ENCODE data around the gene DDX10.

DDX10 gene

DNA sequence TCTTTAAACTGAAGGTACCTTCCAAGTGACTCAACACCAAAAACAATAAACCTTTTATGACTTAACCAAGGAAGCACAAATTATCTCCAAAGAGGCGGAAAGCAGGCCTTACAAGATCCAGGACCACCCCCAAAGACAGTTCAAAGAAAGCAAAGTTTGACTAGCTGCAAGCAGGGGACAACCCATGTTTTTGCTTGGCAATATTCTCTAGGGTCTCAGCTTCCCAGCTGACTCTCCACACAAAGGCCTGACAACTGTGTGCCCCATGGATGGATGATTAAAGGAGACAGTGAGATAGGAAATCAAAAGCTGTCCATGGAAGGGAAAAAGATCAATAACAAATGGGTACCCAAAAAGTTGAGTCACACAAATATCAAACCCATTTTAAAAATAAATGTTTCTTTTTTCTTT is 232.2 kb downstream of the DDX10 start:
- Histone ChIP-seq H3K4me3 (ENCODE audit: low read depth in 1 of 2, low read length in 2 of 2) (no peak overlapping the region), H3K36me3 (ENCODE audit: insufficient read depth, low read length) (peaks cover 8% of the 10 kb centered on the region; the same call in 1 of the 2 replicates), H3K9ac (ENCODE audit: low read depth, low read length) (no peak overlapping the region), H3K9me3 (ENCODE audit: insufficient read depth, low read length, severe bottlenecking) (peaks cover 22% of the 10 kb centered on the region), H3K4me1 (ENCODE audit: insufficient read depth, low read length) (no peaks in the 10 kb centered on the region), H2AFZ (ENCODE audit: low read depth, low read length) (no peak overlapping the region), H3K4me2 (ENCODE audit: insufficient read depth, low read length) (no peak overlapping the region), H3K27ac (ENCODE audit: low read length) (no peak overlapping the region), H3K27me3 (ENCODE audit: insufficient read depth, low read length, poor library complexity) (no peaks in the 10 kb centered on the region), H3K79me2 (ENCODE audit: insufficient read depth, low read length) (no peaks in the 10 kb centered on the region), H4K20me1 (ENCODE audit: insufficient read depth, low read length) (no peaks in the 10 kb centered on the region)
- DNase-seq (no peak), ATAC-seq (ENCODE audit: insufficient read depth, low read depth) (no peak)
- TF ChIP-seq, protein P1, sequence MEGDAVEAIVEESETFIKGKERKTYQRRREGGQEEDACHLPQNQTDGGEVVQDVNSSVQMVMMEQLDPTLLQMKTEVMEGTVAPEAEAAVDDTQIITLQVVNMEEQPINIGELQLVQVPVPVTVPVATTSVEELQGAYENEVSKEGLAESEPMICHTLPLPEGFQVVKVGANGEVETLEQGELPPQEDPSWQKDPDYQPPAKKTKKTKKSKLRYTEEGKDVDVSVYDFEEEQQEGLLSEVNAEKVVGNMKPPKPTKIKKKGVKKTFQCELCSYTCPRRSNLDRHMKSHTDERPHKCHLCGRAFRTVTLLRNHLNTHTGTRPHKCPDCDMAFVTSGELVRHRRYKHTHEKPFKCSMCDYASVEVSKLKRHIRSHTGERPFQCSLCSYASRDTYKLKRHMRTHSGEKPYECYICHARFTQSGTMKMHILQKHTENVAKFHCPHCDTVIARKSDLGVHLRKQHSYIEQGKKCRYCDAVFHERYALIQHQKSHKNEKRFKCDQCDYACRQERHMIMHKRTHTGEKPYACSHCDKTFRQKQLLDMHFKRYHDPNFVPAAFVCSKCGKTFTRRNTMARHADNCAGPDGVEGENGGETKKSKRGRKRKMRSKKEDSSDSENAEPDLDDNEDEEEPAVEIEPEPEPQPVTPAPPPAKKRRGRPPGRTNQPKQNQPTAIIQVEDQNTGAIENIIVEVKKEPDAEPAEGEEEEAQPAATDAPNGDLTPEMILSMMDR (IDR thresholded peaks at IDR 0.05; ENCODE audit: borderline replicate concordance, extremely low read depth, low read length, poor library complexity, severe bottlenecking) = no peak
- TF ChIP-seq EZH2 (IDR thresholded peaks at IDR 0.05; ENCODE audit: borderline replicate concordance, low read depth, low read length, severe bottlenecking) = no peak

DNA sequence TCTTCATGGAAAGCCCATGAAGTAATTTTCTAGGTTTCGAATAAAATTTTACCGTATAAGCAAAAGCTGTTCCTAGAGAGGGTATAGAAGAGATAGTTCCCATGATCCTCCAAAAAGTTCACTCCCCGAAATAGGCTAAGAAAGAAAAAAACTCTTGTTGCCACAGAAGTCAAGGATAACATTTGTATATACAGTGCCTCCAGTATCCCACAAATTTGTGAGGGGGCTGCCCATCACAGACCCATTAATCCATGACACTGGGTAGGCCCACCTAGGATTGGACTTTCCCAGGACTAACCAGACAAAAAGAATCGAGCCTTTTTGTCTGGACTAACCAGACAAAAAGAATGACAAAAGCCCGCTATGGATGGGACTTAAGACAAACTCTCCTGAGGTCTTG is 233.0 kb downstream of the DDX10 start:
- H3K4me1 ChIP-seq (ENCODE audit: insufficient read depth, low read length) = no peaks in the 10 kb centered on the region
- no peak overlapping the region for H3K27ac ChIP-seq (ENCODE audit: low read length)
- ATAC-seq (ENCODE audit: insufficient read depth, low read depth) (peak; percentile 53; the same call in 1 of the 3 replicates), DNase-seq (no peak)
- H4K20me1 ChIP-seq (ENCODE audit: insufficient read depth, low read length) = no peaks in the 10 kb centered on the region
- no peaks in the 10 kb centered on the region for H3K27me3 ChIP-seq (ENCODE audit: insufficient read depth, low read length, poor library complexity)
- TF ChIP-seq EZH2 (IDR thresholded peaks at IDR 0.05; ENCODE audit: borderline replicate concordance, low read depth, low read length, severe bottlenecking) = no peak
- TF ChIP-seq, protein P1 (IDR thresholded peaks at IDR 0.05; ENCODE audit: borderline replicate concordance, extremely low read depth, low read length, poor library complexity, severe bottlenecking) = no peak
- no peak overlapping the region for H3K4me3 ChIP-seq (ENCODE audit: low read depth in 1 of 2, low read length in 2 of 2)
- H2AFZ ChIP-seq (ENCODE audit: low read depth, low read length) = no peak overlapping the region
- H3K9ac ChIP-seq (ENCODE audit: low read depth, low read length) = no peak overlapping the region
- no peak overlapping the region for H3K4me2 ChIP-seq (ENCODE audit: insufficient read depth, low read length)
- no peaks in the 10 kb centered on the region for H3K79me2 ChIP-seq (ENCODE audit: insufficient read depth, low read length)
- H3K9me3 ChIP-seq (ENCODE audit: insufficient read depth, low read length, severe bottlenecking) = peaks cover 22% of the 10 kb centered on the region
- peaks cover 8% of the 10 kb centered on the region; the same call in 1 of the 2 replicates for H3K36me3 ChIP-seq (ENCODE audit: insufficient read depth, low read length)

DNA sequence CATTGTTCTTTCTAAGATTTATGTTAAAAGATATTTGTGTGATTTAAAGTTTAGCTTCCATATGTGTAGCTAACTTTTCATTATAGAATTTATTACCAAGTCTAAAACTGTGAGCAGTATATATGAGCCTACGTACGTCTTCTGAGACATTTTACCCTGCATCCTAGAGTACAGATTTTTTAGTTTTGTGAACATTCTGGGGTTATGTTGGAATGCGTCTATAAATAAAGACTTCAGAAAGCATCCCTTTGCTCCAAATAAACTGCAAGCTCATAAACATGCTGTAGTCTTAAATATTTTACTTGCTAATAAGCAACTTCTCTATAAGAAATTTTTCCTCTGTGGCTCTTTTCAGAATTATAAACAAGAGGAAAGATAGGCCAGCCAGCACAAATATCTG is 236.5 kb downstream of the DDX10 start:
- H3K4me3 ChIP-seq (ENCODE audit: low read depth in 1 of 2, low read length in 2 of 2) = no peak overlapping the region
- H3K79me2 ChIP-seq (ENCODE audit: insufficient read depth, low read length) = no peaks in the 10 kb centered on the region
- no peaks in the 10 kb centered on the region for H3K27me3 ChIP-seq (ENCODE audit: insufficient read depth, low read length, poor library complexity)
- peaks cover 8% of the 10 kb centered on the region; the same call in 1 of the 2 replicates for H3K36me3 ChIP-seq (ENCODE audit: insufficient read depth, low read length)
- TF ChIP-seq EZH2 (IDR thresholded peaks at IDR 0.05; ENCODE audit: borderline replicate concordance, low read depth, low read length, severe bottlenecking) = no peak
- TF ChIP-seq, protein P1 (IDR thresholded peaks at IDR 0.05; ENCODE audit: borderline replicate concordance, extremely low read depth, low read length, poor library complexity, severe bottlenecking) = no peak
- H3K9me3 ChIP-seq (ENCODE audit: insufficient read depth, low read length, severe bottlenecking) = peaks cover 20% of the 10 kb centered on the region
- DNase-seq = no peak
- H3K4me1 ChIP-seq (ENCODE audit: insufficient read depth, low read length) = no peaks in the 10 kb centered on the region
- H2AFZ ChIP-seq (ENCODE audit: low read depth, low read length) = no peak overlapping the region
- no peak overlapping the region for H3K9ac ChIP-seq (ENCODE audit: low read depth, low read length)
- no peaks in the 10 kb centered on the region for H4K20me1 ChIP-seq (ENCODE audit: insufficient read depth, low read length)
- H3K27ac ChIP-seq (ENCODE audit: low read length) = no peak overlapping the region
- H3K4me2 ChIP-seq (ENCODE audit: insufficient read depth, low read length) = no peak overlapping the region
- no peak for ATAC-seq (ENCODE audit: insufficient read depth, low read depth)
